GM19328 (cell line): ENCODE results near the gene INSYN1.

Experiments
- ATAC-seq: cut with Tn5 transposase; IDR thresholded peaks from one replicate; pipeline ENCODE4 v1.9.1; 2021; ENCODE audit warnings: mild to moderate bottlenecking, moderate library complexity; ENCODE audit not compliant: unreplicated experiment

Gene INSYN1

DNA sequence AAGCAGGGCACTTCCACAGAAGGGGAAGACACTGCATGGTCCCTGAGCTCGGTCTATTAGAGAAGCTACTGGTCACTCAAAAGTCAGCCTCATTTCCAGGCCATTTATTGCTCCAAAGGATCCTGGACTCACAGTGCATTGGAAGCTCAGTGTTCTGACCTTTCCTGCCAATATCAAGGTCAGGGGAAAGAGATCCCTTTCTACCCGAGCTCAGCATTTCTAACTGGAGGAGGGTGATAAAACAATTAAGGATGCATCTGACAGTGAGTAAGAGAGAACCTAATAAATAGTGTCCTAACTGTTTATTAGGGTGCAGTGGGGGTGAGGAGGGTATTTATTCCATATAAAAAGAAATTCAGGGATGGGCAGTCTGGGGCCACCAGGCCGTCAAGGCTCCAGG, 26.8 kb upstream of the INSYN1 start:
- ATAC-seq = no peak

GRCh38 chr15:73777741-73778140, 24.6 kb upstream of the INSYN1 start:
- ATAC-seq = no peak

GRCh38 chr15:73773428-73773827, 20.3 kb upstream of the INSYN1 start:
- no peak for ATAC-seq

DNA sequence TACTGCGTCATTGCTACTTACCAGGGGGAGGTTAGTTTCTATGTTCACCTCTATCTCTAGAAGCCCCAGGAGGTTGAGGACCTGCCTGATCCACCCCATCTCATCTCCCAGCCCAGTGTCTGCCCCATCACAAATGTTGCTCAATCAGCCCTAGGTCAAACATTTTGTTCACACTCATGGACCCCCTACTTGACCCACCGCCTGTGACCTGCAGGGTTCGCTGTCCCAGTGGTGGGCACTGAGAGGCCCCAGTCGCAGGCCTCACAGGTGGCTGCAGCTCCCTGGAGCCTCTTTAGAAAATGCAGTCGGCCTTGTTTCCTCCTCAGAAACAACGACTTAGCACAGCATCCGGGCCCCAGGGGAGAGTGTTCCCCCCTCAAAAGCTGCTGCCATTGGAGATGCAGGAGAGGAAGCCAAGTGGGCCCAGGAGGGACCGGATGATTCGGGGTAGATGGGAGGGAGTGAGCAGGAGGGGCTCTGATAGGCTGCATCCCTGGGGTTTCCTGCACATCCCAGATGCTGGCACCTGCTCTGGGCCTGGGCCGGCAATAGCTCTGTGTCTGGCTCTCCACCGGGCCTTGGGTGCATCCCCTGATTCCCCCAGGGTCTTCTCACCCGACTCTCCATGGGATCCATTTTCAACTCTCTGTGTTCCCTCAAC, 18.4 kb upstream of the INSYN1 start:
- ATAC-seq = no peak

GRCh38 chr15:73770050-73770449, 16.9 kb upstream of the INSYN1 start:
- ATAC-seq = no peak

- ATAC-seq = no peak
Measured at GRCh38 chr15:73767806-73768501, 14.8 kb upstream of the INSYN1 start.

DNA sequence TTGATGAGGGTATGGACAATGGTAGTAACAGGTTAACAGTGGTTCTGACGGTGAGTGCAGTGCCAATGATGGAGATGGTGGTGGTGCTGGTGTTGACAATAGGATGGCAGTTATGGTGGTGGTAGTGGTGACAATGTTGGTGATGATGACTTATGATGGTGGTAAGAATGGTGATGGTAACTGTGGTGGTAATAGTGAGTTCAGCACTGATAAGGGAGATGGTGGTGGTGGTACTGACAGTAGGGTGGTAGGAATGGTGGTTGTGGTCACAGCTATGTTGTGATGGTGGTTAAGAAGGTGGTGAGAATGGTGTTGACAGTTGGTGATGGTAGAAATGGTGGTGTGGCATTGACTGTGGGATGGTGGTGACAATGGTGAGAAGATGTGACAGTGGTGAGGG, 13.4 kb upstream of the INSYN1 start:
- ATAC-seq = no peak

DNA sequence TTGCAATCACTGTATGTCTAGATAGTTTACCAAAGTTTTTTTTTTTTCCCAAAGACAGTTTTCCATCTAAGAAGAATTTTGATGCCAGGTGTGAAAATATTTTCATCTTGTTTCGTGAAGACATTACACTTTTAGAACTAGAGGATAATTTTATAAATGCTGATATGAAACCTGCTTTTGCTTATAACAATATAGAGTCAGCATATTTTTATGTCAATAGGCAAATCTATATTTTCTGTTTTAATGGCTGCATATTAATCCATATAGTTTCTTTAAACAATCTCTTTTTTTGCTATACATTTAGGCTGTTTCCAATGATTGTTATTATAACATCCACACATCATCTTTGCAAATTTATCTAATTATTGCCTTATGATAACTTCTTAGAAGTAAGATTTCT, 12.6 kb upstream of the INSYN1 start:
- no peak for ATAC-seq

GRCh38 chr15:73763931-73764330, 10.8 kb upstream of the INSYN1 start:
- no peak for ATAC-seq

DNA sequence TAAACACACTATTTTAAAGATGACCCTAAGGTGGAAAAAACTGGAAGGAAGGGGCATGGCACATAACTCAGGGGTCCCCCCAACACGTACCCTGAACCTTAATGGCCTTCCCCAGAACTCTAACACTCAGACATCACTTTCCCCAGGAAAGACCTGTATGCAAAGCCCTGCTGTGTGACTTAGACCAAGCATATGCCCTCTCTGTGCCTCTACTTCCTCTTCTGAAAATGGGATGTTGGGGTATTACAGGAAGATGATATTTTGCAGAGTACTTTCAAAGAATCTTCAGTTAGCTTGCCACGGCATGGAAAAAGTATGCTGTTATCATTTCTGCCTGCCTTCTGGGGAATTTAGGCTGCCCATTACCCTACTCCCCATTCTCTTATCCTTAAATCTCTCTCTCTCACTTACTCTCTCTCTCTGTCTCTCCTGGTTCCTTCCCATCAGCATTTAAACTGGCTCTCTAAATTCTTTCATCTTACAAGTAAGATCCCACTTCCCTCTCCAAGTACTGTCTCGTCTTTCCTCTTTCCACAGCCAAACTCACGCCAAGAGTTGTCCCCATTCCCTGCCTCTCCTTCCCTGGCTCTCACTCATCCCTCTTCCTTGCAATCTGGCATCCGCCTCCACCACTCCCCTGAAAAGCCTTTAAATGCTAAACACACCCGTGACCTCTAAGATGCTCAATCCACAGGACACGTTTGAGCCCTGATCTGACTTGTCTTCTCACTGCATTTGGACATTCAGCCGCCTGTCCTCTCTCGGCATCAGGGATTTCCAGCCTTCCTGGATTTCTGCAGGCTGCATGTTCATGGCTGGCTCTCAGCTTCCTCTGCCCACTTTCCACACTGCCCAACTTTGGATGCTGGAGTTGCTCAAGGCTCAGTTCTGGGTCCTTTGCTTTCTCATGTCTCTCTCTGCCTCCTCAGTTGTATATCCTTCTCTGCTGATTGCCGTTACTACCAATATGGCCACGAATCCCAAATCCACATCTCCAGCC, 7.5 kb upstream of the INSYN1 start:
- ATAC-seq = no peak

GRCh38 chr15:73758461-73758860, 5.3 kb upstream of the INSYN1 start:
- ATAC-seq = no peak

DNA sequence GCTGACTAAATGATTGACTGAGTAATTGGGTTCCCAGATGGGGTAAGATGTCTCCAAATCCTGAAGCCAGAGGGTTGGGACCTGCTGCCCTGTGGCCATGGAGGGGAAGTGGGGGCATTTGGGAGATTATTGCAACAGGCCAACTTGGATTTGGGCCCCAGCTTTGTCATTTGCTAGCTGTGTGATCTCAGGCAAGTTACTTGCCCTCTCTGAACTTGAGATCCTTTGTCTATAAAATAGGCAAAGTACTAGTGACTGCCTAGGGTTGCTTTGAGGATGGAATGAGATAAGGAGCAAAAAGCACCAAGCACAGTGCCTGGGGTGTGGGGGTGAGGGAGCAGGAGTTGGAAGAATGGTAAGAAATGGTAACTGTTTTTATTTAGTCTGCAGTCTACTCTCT, 4.4 kb upstream of the INSYN1 start:
- no peak for ATAC-seq

GRCh38 chr15:73756947-73757513, 3.9 kb upstream of the INSYN1 start:
- ATAC-seq = no peak

DNA sequence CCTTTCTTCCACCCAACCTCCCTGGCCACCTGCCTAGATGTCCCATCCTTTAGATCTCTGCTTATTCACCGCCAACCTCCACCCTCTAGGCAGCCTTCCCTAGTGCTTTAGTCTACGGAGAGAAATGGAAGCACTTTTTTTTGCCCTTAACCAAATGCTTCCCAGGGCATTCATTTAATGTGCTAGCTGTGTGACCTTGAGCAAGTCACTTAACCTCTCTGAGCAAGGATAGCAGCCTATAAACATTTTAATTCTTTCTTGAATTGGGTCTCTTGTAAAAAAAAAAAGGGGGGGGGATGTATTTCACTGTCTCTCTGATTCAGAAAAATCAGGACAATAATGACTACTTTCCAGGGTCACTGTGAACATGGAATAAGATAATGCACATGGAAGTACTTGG, 3.2 kb upstream of the INSYN1 start:
- ATAC-seq = no peak

DNA sequence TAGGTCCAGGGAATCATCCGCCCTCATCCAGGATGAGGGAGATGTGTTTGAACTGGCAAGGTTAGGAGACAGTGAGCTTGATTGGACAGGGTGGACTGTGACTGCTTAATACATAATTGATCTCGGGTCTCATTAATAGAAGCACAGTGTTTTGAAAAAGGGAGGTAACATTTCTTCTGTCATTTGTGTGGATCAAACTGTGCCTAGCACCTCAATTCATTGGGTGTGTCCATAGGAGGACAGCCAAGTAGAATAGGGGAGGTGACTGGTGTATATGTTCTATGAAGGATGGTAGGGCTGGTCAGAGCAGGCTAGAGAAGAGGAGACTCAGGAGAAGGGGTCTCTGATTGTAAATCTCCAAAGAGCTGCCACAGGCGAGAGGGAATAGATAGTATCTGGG, 2.8 kb upstream of the INSYN1 start:
- ATAC-seq = no peak

DNA sequence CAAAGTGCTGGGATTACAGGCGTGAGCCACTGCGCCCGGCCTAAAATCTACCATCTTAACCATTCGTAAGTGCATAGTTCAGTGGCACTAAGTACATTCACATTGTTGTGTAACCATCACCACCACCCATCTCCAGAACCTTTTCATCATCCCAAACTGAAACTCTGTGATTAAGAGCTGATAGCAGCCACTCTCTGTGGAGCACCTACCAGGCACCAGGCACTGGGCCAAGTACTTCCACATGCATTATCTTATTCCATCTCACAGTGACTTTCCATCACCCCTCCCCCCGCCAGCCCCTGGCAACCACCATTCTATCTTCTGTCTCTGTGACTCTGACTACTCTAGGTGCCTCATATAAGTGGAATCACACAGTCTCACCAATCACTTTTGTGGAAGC, 2.3 kb upstream of the INSYN1 start:
- no peak for ATAC-seq

GRCh38 chr15:73754461-73754860, 1.3 kb upstream of the INSYN1 start:
- ATAC-seq = no peak

DNA sequence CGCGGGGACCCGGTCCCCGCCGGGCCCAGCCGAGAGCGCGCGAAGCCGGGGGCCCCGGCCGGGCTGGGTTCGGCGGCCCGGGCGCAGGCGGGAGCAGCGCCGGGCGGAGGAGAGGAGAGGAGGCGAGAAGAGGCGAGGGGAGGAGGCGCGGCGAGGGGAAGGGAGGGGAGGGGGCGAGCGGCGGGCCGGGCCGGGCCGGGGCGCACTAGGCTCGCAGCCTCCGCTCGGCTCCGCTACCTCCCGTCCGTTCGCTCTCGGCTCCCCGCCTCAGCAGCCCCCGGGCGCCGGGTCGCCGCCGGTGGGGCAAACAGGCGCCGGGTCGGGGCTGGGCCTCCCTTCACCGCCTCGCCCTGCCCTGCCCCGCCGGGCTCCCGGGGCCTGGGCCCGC, 351 bp downstream of the INSYN1 start:
- no peak for ATAC-seq

- ATAC-seq = no peak
Measured at GRCh38 chr15:73751899-73752805, 999 bp downstream of the INSYN1 start.

- no peak for ATAC-seq
Measured at GRCh38 chr15:73751511-73751898, 1.6 kb downstream of the INSYN1 start.
